ENCODE data around the gene RPL3. TPM values are rescaled to one million over a fixed set of nuclear protein-coding genes. Genes with fewer than 3 reads are reported as not detected.

The RPL3 gene
- total RNA-seq, 1 experiment from 2014 or later, result 2,830 TPM

- no peak overlapping the region for H2AFZ ChIP-seq (ENCODE audit: low read length)
- no peak overlapping the region for H3K4me3 Mint-ChIP-seq
- no peaks in the 10 kb centered on the region for H4K20me1 ChIP-seq (ENCODE audit: control insufficient read depth, insufficient read depth, insufficient read length)
- H3K79me2 ChIP-seq (ENCODE audit: insufficient read depth, low read length), result no peaks in the 10 kb centered on the region
- no peak overlapping the region; a peak in 1 of 7 replicates for H3K27ac Mint-ChIP-seq
- H2BK15ac ChIP-seq (ENCODE audit: low read depth, low read length), result no peak overlapping the region
- no peaks in the 10 kb centered on the region for H3K23me2 ChIP-seq (ENCODE audit: insufficient read length, low read depth, low read length, poor library complexity, severe bottlenecking)
- no peaks in the 10 kb centered on the region for H3K79me1 ChIP-seq (ENCODE audit: insufficient read depth, low read depth, low read length, poor library complexity, severe bottlenecking)
- H3K27me3 ChIP-seq (ENCODE audit: insufficient read depth, low read length), result no peaks in the 10 kb centered on the region
- H3K4me2 ChIP-seq (ENCODE audit: insufficient read depth, insufficient read length, low read length), result no peak overlapping the region
- no peak overlapping the region for H2BK120ac ChIP-seq (ENCODE audit: low read depth, low read length, poor library complexity, severe bottlenecking)
- no CpG with 5 or more reads among the region's 5 CpGs for WGBS (ENCODE audit: extremely low coverage, insufficient read length, low lambda C conversion rate)
- no peak for TF ChIP-seq CTCF (conservative IDR thresholded peaks at IDR 0.05)
- no peak overlapping the region for H3K4ac ChIP-seq (ENCODE audit: low read depth, low read length)
- no peak overlapping the region for H2BK5ac ChIP-seq (ENCODE audit: insufficient read length, low read length)
- H3K9me3 ChIP-seq (ENCODE audit: control insufficient read depth, low read depth, low read length), result no peaks in the 10 kb centered on the region
- no peak overlapping the region for H3K27ac ChIP-seq (ENCODE audit: insufficient read length, low read depth, low read length)
- no peak overlapping the region for H4K91ac ChIP-seq (ENCODE audit: insufficient read length, low read depth, low read length)
- H3K56ac ChIP-seq (ENCODE audit: insufficient read length, low read depth, low read length), result no peak overlapping the region
- no peak overlapping the region for H2AK5ac ChIP-seq (ENCODE audit: insufficient read length, low read length)
- no peaks in the 10 kb centered on the region for H3K4me1 ChIP-seq (ENCODE audit: insufficient read depth, low read length)
- peaks cover 4% of the 10 kb centered on the region for H3K27me3 Mint-ChIP-seq (ENCODE audit: low read depth)
- H4K8ac ChIP-seq (replicated peaks; ENCODE audit: insufficient read length, low read depth, low read length), result no peak overlapping the region
- H3K9me3 Mint-ChIP-seq, result peaks cover 3 to 6% of the 10 kb centered on the region in 2 experiments
- no peak overlapping the region for H4K5ac ChIP-seq (ENCODE audit: insufficient read length, low read depth, low read length)
- H3K14ac ChIP-seq (ENCODE audit: insufficient read depth, low read length), result no peak overlapping the region
- peaks cover 1 to 7% (median 6%) of the 10 kb centered on the region in 3 experiments; a peak in 3 of 7 replicates for H3K36me3 Mint-ChIP-seq (ENCODE audit: insufficient read depth in 1 of 3, low read depth in 3 of 3)
- no peak overlapping the region for H2BK12ac ChIP-seq (ENCODE audit: insufficient read length, low read depth, low read length)
- DNase-seq, result no peak
- H2BK20ac ChIP-seq (ENCODE audit: low read depth, low read length, poor library complexity, severe bottlenecking), result no peak overlapping the region
- no peak overlapping the region for H3K9ac ChIP-seq (ENCODE audit: extremely low read depth, insufficient read length, low read length)
- H3K23ac ChIP-seq (ENCODE audit: insufficient read length, low read depth, low read length), result no peak overlapping the region
- no peak overlapping the region for H3K18ac ChIP-seq (ENCODE audit: insufficient read length, low read depth, low read length)
- H3K4me1 Mint-ChIP-seq, result peaks cover 13 to 15% of the 10 kb centered on the region in 2 experiments
- H3T11ph ChIP-seq (ENCODE audit: low read length), result no peak overlapping the region
Observed at GRCh38 chr22:39270280-39270679, 49.1 kb downstream of the RPL3 start.
